Liver (tissue), 9 donors: ENCODE data around the gene PPP4R2. TPM values are rescaled to one million over a fixed set of nuclear protein-coding genes. Genes with fewer than 3 reads are reported as not detected.

Experiments used
- DNase-seq: peaks from one replicate; pipeline ENCODE4 v3.0.0-alpha.2; 2017; ENCODE audit warnings: low spot score
- H3K27ac ChIP-seq, 2 donors: one replicate each; pipeline ENCODE4 v1.7.0; 2013; ENCODE audit warnings: inconsistent platforms in 2 of 2, low read length in 2 of 2, control low read depth in 1 of 2, low read depth in 1 of 2, mild to moderate bottlenecking in 1 of 2
- H3K27me3 ChIP-seq, 4 donors: one replicate each; pipeline versions ENCODE4 v1.6.1 to v1.7.0; 2013; ENCODE audit warnings: low read length in 3 of 4, inconsistent platforms in 1 of 4, mild to moderate bottlenecking in 1 of 4, moderate library complexity in 1 of 4; ENCODE audit not compliant: control insufficient read depth in 4 of 4, insufficient read depth in 4 of 4
- H3K36me3 ChIP-seq, 4 donors: one replicate each; pipeline versions ENCODE4 v1.6.1 to v1.7.0; 2013; ENCODE audit warnings: low read length in 3 of 4, mild to moderate bottlenecking in 3 of 4, low read depth in 1 of 4, moderate library complexity in 1 of 4; ENCODE audit not compliant: control insufficient read depth in 4 of 4, insufficient read depth in 3 of 4
- H3K4me1 ChIP-seq, 4 donors: one replicate each; pipeline versions ENCODE4 v1.6.1 to v1.7.0; 2013; ENCODE audit warnings: low read length in 3 of 4, mild to moderate bottlenecking in 3 of 4, moderate library complexity in 1 of 4; ENCODE audit not compliant: control insufficient read depth in 4 of 4, insufficient read depth in 4 of 4
- H3K4me3 ChIP-seq, 3 donors: one replicate each; pipeline versions ENCODE4 v1.6.1 to v1.7.0; 2013; ENCODE audit warnings: low read length in 3 of 3, control low read depth in 1 of 3, low read depth in 1 of 3, mild to moderate bottlenecking in 1 of 3
- H3K9ac ChIP-seq, 2 donors: one replicate each; pipeline ENCODE4 v1.7.0; 2013; ENCODE audit warnings: low read length in 2 of 2, mild to moderate bottlenecking in 2 of 2, moderate library complexity in 2 of 2, control low read depth in 1 of 2, low read depth in 1 of 2
- H3K9me3 ChIP-seq, 4 donors: one replicate each; pipeline versions ENCODE4 v1.6.1 to v1.7.0; 2013; ENCODE audit warnings: low read length in 3 of 4; ENCODE audit not compliant: control insufficient read depth in 4 of 4
- ATF3 ChIP-seq: IDR thresholded peaks from 2 replicates; pipeline ENCODE4 v1.6.1; 2016; ENCODE audit warnings: antibody characterized with exemption
- EGR1 ChIP-seq, 2 donors: IDR thresholded peaks; 2 replicates each; pipeline ENCODE4 v1.6.1; 2016 to 2018; ENCODE audit warnings: antibody characterized with exemption in 2 of 2, low read depth in 2 of 2
- FOXA1 ChIP-seq: IDR thresholded peaks from 2 replicates; pipeline ENCODE4 v1.6.1; 2016; ENCODE audit warnings: antibody characterized with exemption
- FOXA2 ChIP-seq: IDR thresholded peaks from 2 replicates; pipeline ENCODE4 v1.6.1; 2016; ENCODE audit warnings: antibody characterized with exemption
- GABPA ChIP-seq, 2 donors: IDR thresholded peaks in 1 of 2; conservative IDR thresholded peaks in 1 of 2; 2 replicates each; pipeline ENCODE4 v1.6.1; 2016; ENCODE audit warnings: antibody characterized with exemption in 2 of 2, mild to moderate bottlenecking in 1 of 2, moderate library complexity in 1 of 2
- HNF4A ChIP-seq, 2 donors: conservative IDR thresholded peaks; 2 replicates each; pipeline ENCODE4 v1.6.1; 2016; ENCODE audit warnings: antibody characterized with exemption in 2 of 2, mild to moderate bottlenecking in 2 of 2
- MAX ChIP-seq: IDR thresholded peaks from 2 replicates; pipeline ENCODE4 v1.6.1; 2016; ENCODE audit warnings: antibody characterized with exemption
- NR2F2 ChIP-seq: IDR thresholded peaks from 2 replicates; pipeline ENCODE4 v1.6.1; 2016; ENCODE audit warnings: antibody characterized with exemption
- RAD21 ChIP-seq, 2 donors: IDR thresholded peaks; 2 replicates each; pipeline ENCODE4 v1.6.1; 2016; ENCODE audit warnings: antibody characterized with exemption in 2 of 2, mild to moderate bottlenecking in 2 of 2
- RXRA ChIP-seq, 2 donors: IDR thresholded peaks; 2 replicates each; pipeline ENCODE4 v1.6.1; 2017 to 2018; ENCODE audit warnings: antibody characterized with exemption in 2 of 2, mild to moderate bottlenecking in 1 of 2
- SP1 ChIP-seq: IDR thresholded peaks from 2 replicates; pipeline ENCODE4 v1.6.1; 2018; ENCODE audit warnings: antibody characterized with exemption, mild to moderate bottlenecking
- TAF1 ChIP-seq: conservative IDR thresholded peaks from 2 replicates; pipeline ENCODE4 v1.6.1; 2016; ENCODE audit warnings: antibody characterized with exemption, mild to moderate bottlenecking
- YY1 ChIP-seq: IDR thresholded peaks from 2 replicates; pipeline ENCODE4 v1.6.1; 2016; ENCODE audit warnings: antibody characterized with exemption, mild to moderate bottlenecking
- WGBS: extraction: QIAGEN DNeasy Blood & Tissue Kit; methylation state at CpG from one replicate; pipeline ENCODE4 v1.1.7; 2013; 5-methylcytosine and 5-hydroxymethylcytosine counted together
- polyA plus RNA-seq, 2 donors: library from polyadenylated mRNA; stranded (reverse) in 1 of 2; unstranded in 1 of 2; fragments of 200-250 nt in 1 of 2; fragments of >200 nt in 1 of 2; fragmentation: Nextera tagmentation in 1 of 2; extraction: Ambion mirVana in 1 of 2; gene quantifications; one replicate each; pipeline versions ENCODE4 v1.2.1 to v1.2.3, GENCODE V29; 2013 to 2015
- total RNA-seq, 2 donors: library from RNA; depleted of rRNA; stranded (reverse); fragments of >200 nt; gene quantifications; one replicate each; pipeline ENCODE4 v1.2.3, GENCODE V29; 2014
- TF ChIP-seq, protein P1 (sequence below): IDR thresholded peaks from 2 replicates; pipeline ENCODE4 v1.6.1; 2016; ENCODE audit warnings: antibody characterized with exemption
- TF ChIP-seq, protein P2 (sequence below): fragments of 150-350 bp; IDR thresholded peaks from 2 replicates; pipeline ENCODE4 v1.5.1; 2017; ENCODE audit warnings: improper control_type of control experiment, low read depth, low read length; ENCODE audit not compliant: missing input control
- TF ChIP-seq, protein P3 (sequence below): IDR thresholded peaks from 2 replicates; pipeline ENCODE4 v1.6.1; 2016; ENCODE audit warnings: antibody characterized with exemption, mild to moderate bottlenecking
- donor health status: healthy.
- donor health status: healthy.
- donor health status: healthy.
- donor health status: healthy.
- donor health status: healthy.

PPP4R2 gene
- total and polyA plus RNA-seq, 4 donors: 12.2 to 35.9 (median 33.7) TPM

DNA sequence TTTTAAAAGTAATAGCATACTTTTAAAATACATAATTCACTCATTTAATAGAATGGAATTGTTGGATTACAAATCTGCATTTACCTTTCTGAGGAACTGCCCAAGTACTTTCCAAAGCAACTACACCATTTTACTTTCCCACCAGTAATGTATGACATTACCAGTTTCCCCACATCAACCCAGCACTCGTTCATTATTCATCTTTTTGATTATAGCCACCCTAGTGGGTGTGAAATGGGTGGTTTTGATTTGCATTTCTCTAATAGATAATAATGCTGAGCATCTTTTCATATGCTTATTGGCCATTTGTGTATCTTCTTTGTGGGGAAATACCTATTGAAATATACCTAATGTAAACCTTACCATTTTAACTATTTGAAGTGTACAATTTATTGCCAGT lies 46.8 kb downstream of the PPP4R2 start (continued):
- TF ChIP-seq, protein P1, sequence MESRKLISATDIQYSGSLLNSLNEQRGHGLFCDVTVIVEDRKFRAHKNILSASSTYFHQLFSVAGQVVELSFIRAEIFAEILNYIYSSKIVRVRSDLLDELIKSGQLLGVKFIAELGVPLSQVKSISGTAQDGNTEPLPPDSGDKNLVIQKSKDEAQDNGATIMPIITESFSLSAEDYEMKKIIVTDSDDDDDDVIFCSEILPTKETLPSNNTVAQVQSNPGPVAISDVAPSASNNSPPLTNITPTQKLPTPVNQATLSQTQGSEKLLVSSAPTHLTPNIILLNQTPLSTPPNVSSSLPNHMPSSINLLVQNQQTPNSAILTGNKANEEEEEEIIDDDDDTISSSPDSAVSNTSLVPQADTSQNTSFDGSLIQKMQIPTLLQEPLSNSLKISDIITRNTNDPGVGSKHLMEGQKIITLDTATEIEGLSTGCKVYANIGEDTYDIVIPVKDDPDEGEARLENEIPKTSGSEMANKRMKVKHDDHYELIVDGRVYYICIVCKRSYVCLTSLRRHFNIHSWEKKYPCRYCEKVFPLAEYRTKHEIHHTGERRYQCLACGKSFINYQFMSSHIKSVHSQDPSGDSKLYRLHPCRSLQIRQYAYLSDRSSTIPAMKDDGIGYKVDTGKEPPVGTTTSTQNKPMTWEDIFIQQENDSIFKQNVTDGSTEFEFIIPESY: no peak
- TF ChIP-seq FOXA2: no peak
- no peak for TF ChIP-seq GABPA (IDR thresholded peaks at IDR 0.05 in 1 of 2, conservative IDR thresholded peaks at IDR 0.05 in 1 of 2)
- TF ChIP-seq ATF3: no peak
- TF ChIP-seq MAX: no peak
- no peak for TF ChIP-seq HNF4A (conservative IDR thresholded peaks at IDR 0.05)
- no peak for TF ChIP-seq TAF1
- no peak for TF ChIP-seq FOXA1
- TF ChIP-seq RAD21 (IDR thresholded peaks at IDR 0.05): no peak

DNA sequence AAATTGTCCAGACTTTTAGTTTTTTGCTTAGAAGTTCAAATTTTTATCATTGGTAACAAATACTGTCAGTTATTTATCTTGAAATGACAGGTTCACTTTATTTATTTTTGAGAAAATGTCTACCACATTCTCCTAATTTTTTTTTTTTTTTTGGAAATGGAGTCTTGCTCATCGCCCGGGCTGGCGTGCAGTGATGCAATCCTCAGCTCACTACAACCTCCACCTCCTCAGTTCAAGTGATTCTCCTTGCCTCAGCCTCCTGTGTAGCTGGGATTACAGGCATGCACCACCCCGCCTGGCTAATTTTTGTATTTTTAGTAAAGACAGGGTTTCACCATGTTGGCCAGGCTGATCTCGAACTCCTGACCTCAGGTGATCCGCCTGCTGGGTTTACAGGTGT lies 48.8 kb downstream of the PPP4R2 start:
- Histone ChIP-seq H3K4me1 (peaks cover 0 to 11% (median 5%) of the 10 kb centered on the region in 4 donors), H3K4me3 (no peak overlapping the region), H3K9ac (no peak overlapping the region), H3K9me3 (no peaks in the 10 kb centered on the region), H3K36me3 (peaks cover 0 to 3% (median 0%) of the 10 kb centered on the region in 4 donors), H3K27ac (no peak overlapping the region), H3K27me3 (no peaks in the 10 kb centered on the region)
- DNase-seq: no peak
- 86% methylated on average over 6 of the region's 6 CpGs for WGBS
- TF ChIP-seq HNF4A (conservative IDR thresholded peaks at IDR 0.05) (no peak), YY1 (no peak), SP1 (no peak), RAD21 (IDR thresholded peaks at IDR 0.05) (no peak), MAX (no peak), TAF1 (no peak), FOXA1 (no peak), RXRA (IDR thresholded peaks at IDR 0.05) (no peak), NR2F2 (no peak), EGR1 (IDR thresholded peaks at IDR 0.05; ENCODE audit: low read depth in 2 of 2) (no peak)
- TF ChIP-seq, protein P2, sequence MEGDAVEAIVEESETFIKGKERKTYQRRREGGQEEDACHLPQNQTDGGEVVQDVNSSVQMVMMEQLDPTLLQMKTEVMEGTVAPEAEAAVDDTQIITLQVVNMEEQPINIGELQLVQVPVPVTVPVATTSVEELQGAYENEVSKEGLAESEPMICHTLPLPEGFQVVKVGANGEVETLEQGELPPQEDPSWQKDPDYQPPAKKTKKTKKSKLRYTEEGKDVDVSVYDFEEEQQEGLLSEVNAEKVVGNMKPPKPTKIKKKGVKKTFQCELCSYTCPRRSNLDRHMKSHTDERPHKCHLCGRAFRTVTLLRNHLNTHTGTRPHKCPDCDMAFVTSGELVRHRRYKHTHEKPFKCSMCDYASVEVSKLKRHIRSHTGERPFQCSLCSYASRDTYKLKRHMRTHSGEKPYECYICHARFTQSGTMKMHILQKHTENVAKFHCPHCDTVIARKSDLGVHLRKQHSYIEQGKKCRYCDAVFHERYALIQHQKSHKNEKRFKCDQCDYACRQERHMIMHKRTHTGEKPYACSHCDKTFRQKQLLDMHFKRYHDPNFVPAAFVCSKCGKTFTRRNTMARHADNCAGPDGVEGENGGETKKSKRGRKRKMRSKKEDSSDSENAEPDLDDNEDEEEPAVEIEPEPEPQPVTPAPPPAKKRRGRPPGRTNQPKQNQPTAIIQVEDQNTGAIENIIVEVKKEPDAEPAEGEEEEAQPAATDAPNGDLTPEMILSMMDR: no peak
- TF ChIP-seq, protein P3, sequence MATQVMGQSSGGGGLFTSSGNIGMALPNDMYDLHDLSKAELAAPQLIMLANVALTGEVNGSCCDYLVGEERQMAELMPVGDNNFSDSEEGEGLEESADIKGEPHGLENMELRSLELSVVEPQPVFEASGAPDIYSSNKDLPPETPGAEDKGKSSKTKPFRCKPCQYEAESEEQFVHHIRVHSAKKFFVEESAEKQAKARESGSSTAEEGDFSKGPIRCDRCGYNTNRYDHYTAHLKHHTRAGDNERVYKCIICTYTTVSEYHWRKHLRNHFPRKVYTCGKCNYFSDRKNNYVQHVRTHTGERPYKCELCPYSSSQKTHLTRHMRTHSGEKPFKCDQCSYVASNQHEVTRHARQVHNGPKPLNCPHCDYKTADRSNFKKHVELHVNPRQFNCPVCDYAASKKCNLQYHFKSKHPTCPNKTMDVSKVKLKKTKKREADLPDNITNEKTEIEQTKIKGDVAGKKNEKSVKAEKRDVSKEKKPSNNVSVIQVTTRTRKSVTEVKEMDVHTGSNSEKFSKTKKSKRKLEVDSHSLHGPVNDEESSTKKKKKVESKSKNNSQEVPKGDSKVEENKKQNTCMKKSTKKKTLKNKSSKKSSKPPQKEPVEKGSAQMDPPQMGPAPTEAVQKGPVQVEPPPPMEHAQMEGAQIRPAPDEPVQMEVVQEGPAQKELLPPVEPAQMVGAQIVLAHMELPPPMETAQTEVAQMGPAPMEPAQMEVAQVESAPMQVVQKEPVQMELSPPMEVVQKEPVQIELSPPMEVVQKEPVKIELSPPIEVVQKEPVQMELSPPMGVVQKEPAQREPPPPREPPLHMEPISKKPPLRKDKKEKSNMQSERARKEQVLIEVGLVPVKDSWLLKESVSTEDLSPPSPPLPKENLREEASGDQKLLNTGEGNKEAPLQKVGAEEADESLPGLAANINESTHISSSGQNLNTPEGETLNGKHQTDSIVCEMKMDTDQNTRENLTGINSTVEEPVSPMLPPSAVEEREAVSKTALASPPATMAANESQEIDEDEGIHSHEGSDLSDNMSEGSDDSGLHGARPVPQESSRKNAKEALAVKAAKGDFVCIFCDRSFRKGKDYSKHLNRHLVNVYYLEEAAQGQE: no peak
